ENCODE measurements around the gene CTRB2.

CTRB2 gene

GRCh38 chr16:75230471-75231110 lies 23.6 kb upstream of the CTRB2 start:
- no peak for DNase-seq
- H3K4me3 ChIP-seq (ENCODE audit: low read depth, low read length): no peak overlapping the region
- TF ChIP-seq CTCF (IDR thresholded peaks at IDR 0.05; ENCODE audit: low read depth, low read length, missing control alignments): no peak
- H3K36me3 ChIP-seq (replicated peaks): peaks cover 68% of the 10 kb centered on the region
- H3K27ac ChIP-seq: peak overlapping the region; percentile 22
- in situ Hi-C loops (cut with HindIII; ENCODE audit: low pct_ligation_motif_present, low sequenced_read_pairs): no loop called here
- no peaks in the 10 kb centered on the region for H3K27me3 ChIP-seq (replicated peaks)

GRCh38 chr16:75229172-75230031 lies 22.4 kb upstream of the CTRB2 start:
- no peak for TF ChIP-seq CTCF (IDR thresholded peaks at IDR 0.05; ENCODE audit: low read depth, low read length, missing control alignments)
- in situ Hi-C loops (cut with HindIII; ENCODE audit: low pct_ligation_motif_present, low sequenced_read_pairs): no loop called here
- Histone ChIP-seq H3K27ac (no peak overlapping the region), H3K4me3 (ENCODE audit: low read depth, low read length) (no peak overlapping the region), H3K27me3 (replicated peaks) (no peaks in the 10 kb centered on the region), H3K36me3 (replicated peaks) (peaks cover 56% of the 10 kb centered on the region)
- no peak for DNase-seq

- in situ Hi-C loops (cut with HindIII; ENCODE audit: low pct_ligation_motif_present, low sequenced_read_pairs): no loop called here
- no peak overlapping the region for H3K27ac ChIP-seq
- peaks cover 48% of the 10 kb centered on the region for H3K36me3 ChIP-seq (replicated peaks)
- H3K27me3 ChIP-seq (replicated peaks): no peaks in the 10 kb centered on the region
- DNase-seq: no peak
- no peak overlapping the region for H3K4me3 ChIP-seq (ENCODE audit: low read depth, low read length)
- no peak for TF ChIP-seq CTCF (IDR thresholded peaks at IDR 0.05; ENCODE audit: low read depth, low read length, missing control alignments)
These were observed 21.4 kb upstream of the CTRB2 start for GRCh38 chr16:75228143-75228976.

- no peak for TF ChIP-seq CTCF (IDR thresholded peaks at IDR 0.05; ENCODE audit: low read depth, low read length, missing control alignments)
- no peak overlapping the region for H3K27ac ChIP-seq
- peaks cover 40% of the 10 kb centered on the region for H3K36me3 ChIP-seq (replicated peaks)
- no peak for DNase-seq
- no peak overlapping the region for H3K4me3 ChIP-seq (ENCODE audit: low read depth, low read length)
- in situ Hi-C loops (cut with HindIII; ENCODE audit: low pct_ligation_motif_present, low sequenced_read_pairs): no loop called here
- H3K27me3 ChIP-seq (replicated peaks): no peaks in the 10 kb centered on the region
These were observed 20.6 kb upstream of the CTRB2 start for GRCh38 chr16:75227361-75228142.

GRCh38 chr16:75226550-75227360 lies 19.8 kb upstream of the CTRB2 start:
- Histone ChIP-seq H3K27ac (no peak overlapping the region), H3K36me3 (replicated peaks) (peaks cover 33% of the 10 kb centered on the region), H3K4me3 (ENCODE audit: low read depth, low read length) (no peak overlapping the region), H3K27me3 (replicated peaks) (no peaks in the 10 kb centered on the region)
- TF ChIP-seq CTCF (IDR thresholded peaks at IDR 0.05; ENCODE audit: low read depth, low read length, missing control alignments): peak; percentile 20
- DNase-seq: no peak
- in situ Hi-C loops (cut with HindIII; ENCODE audit: low pct_ligation_motif_present, low sequenced_read_pairs): no loop called here
